ENCODE data around the gene CD58.

The CD58 gene

DNA sequence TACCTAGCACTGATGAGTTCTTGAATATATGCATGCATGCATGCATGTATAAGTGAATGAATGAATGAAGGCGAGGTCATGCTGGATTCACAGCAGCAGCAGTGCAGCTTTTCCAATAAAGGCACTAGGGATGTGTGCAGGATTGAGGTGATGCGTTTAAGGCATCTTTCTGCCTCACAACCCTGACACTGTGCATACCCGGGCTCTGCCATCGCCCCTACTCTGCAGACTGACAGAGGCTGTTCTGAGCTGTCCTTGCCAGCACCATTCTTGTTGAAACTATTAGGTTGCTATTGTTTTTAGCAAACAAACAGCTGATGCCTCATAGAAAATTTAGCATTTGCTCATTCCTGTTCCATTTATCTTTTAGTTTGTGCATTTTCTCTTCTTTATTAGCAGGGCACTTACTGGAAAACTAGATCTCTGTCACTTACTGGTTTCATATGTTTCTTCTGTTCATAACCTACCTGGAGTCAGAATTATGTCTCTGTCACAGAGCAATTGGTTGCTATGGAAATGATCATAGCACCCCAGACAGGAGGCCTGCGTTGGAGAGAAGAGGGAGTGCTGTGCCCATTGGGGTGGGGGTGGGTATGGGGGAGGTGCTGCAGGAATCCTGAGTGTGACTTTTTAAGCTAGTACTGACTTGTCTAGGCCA is 79.0 kb downstream of the CD58 start:
- DNase-seq, result no peak

DNA sequence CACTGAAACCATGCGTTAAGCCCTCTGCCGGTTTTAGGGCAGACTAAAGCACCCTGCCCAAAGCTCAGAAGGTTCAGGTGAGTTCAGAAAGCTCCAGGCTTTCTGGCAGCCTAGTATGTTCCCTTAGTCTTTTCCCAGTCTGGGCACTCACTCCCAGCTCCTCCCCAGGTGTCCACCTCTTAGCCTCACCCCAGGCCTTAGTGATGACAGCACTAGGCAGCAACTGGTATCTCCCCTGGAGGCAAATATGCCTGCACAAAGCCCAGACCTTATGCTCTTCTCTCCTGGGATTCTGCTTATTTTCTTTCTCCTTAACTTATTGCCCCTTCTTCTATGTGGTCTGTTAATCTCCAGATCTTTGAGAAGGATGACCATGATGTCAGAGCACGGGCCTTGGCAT is 80.2 kb downstream of the CD58 start:
- no peak for DNase-seq

DNA sequence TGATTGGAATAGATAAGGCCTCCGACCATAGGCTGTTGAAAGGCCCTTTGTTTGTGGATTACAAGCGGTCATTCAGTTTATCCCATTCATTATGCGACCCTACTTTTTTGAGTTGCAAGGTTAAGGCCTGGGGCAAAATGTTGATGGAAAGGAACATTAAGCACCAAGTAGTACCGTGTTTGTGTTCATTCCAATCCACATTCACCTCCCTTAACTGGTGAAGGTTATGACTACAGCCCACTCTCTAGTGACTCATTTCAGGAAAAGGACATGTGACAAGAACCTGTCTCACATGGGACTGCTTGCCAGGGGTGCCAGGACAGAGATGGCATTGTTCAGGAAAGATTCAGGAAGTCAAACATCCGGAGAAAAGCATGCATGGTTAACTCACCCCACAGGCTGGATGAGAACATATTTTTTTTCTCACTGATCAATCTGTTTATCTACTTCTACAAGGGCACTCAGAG is 81.6 kb downstream of the CD58 start:
- no peak for DNase-seq

DNA sequence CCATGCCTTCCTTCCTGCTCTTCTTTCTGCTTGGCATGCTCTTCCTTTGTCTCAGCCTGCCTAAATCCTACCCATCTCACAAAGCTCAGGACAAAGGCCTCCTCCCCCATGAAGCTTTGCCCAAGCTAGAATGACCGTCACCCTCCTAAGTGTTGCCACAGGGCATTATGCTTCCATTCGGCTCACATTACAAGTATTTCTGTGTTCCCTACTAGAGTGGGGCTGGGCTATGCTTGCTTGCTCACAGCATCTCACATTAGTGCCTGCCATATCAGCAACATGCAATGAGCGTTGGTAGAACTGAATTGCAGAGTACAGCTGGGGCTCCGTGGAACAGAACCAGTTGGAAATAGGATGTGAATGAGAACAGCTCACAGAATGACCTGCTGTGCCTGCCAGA is 82.8 kb downstream of the CD58 start:
- no peak for DNase-seq

DNA sequence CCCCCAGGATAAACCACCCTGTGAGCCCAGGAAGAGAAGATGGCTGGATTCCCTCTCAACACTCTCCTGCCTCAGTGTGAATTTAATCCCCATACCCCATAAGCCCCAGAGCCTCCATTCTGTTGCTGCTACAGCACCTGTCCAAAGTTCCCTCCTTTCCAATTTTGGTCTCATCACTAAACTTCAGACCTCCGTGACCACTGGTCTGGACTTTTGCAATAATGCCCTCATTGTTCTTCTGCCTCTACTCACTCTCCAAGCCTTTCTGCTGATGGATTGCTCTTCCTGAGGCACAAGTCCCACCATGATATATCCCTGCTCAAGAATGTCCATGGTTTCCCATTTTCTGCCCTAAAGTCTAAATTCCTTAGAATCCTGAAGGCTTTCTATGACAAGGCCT is 83.2 kb downstream of the CD58 start:
- DNase-seq, result no peak

DNA sequence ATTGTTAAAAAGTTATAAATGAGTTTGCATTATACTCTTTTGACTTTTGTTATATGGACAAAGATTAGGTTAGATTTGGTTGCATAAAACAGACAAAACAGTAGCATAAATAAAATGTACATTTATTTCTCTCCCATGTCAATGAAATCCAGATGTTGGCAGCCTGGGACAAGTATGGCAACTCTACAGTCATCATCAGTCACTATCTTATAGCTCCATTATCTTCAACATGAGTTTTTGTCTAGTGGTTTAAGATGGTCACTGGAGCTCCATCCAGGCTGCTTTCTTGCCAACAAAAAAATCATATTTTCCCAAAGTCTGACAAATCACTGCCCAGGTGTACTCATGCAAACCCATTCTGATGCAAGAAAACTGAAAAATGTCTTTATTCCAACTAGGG is 83.8 kb downstream of the CD58 start:
- DNase-seq, result no peak

DNA sequence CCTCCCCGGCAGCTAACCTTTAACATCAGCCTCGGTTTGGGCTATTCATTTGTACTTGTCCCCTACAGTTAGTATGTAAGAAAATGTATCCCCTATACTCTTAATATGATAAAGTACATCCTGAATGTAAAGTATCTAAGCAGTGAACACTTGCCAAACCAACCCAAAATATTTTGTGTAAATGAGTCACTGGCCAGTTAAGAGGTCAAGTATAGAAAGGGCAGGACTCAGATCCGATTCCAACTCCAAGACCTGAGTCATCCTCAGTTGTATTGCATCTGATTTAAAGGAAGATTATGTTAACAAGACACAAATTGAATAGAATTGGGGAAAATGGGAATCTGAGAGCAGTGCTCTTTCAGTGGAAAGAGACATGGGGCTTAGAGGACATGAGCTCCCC is 84.4 kb downstream of the CD58 start:
- DNase-seq, result no peak

DNA sequence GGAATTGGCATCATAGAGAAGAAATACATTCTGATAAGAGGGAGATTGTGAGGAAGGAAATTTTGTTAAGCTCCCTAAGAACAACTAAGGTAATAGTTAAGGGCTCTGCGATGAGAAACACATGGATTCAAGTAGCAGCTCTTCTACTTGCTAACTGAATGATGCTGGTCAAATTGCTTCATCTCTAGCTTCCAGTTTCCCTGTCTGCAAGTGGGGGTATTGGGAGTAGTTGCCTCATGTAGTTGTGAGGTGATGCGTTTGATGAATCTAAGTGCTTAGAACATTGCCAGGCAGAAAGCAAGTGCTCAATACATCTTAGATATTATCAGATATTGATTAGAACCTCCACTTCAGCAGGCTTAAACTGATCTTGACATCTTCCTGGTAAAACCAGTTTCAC is 84.8 kb downstream of the CD58 start:
- no peak for DNase-seq

DNA sequence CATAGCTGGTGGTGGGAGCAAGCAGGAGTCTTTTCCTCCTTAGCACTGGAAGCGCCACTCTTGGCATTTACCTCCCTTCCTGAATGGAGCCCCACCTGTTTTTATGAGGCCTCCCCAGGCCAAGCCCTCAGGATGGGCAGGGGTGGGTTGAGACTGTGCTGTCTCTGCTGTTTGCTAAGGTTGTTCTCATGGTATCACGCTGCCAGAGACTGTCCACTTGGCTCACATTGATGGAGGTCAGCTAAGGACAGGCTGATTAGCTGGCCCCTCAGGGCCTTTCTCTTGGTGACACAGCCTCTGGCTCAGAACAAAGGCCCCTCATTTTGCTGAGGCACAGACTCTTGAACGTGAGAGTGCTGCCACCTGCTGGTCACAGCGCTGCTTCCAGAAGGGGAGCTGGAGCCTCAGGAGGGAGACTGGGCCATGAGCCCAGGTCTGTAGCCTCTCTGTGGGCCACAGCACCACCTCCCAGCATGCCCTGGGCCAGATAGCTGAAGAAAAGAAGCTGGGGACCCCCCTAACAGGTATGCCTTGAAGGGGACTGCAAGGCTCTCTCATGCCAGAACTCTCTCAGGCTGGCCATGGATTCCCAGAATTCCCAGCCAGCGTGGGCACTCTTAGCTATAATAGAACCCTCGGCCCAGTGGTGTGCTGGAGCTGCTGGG is 85.6 kb downstream of the CD58 start:
- DNase-seq, result peak; percentile 94

DNA sequence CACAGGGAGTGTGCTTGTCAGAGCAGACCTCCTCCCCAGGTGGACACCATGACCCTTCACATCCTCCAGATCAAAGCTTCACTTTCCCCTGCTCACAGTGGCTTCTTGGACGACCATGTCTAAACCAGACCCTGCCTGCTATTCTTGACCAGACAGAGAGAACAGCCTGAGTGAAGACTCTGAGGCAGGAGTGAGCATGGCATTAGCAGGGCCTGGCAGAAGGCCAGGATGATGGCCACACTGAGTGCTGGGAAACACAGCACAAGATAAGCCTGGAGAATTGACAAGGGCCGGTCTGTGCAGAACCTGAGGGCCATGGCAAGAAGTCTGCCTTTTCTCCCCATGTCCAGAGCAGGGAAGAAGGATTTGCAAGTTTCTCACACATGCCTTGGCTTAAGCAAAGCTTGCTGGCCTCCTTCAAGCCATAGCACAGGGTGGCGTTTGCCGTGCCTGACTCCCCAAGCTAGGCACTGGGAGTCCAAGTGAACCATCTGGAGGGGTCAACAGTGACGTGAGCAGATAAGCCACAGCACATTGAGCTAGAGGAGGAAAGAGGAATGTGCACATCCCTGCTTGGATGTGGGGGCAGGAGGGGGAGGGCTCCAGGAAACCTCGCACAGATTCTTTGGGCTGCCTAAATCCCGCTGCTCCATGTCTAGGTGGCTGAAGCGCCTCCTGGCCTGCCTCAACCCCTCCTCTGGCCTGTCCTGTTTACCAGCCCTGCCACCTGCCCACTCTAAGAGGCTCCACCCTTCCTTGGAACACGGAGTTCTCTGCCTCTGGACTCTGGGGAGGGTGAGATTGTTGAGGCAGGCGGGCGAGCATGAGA is 87.1 kb downstream of the CD58 start:
- peak; percentile 84 for DNase-seq

DNA sequence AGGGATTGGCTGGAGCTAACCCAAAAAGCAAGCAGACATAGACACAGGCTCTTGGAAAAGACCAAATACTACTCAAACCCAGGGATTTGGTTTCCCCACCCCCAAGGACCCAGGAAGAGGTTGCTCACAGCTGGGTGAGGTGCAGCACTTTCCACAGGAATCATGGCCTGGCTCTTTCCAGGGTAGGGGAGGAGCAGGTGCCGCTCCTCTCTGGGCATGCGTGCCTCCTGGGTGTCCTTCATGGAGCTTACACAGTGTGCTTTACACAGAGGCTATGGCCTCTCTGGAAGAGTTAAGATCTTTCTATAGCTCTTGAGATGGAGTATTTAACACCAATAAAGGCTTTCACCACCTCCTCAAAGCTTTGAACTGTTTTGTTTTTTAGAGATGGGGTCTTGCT is 88.3 kb downstream of the CD58 start:
- DNase-seq, result no peak

DNA sequence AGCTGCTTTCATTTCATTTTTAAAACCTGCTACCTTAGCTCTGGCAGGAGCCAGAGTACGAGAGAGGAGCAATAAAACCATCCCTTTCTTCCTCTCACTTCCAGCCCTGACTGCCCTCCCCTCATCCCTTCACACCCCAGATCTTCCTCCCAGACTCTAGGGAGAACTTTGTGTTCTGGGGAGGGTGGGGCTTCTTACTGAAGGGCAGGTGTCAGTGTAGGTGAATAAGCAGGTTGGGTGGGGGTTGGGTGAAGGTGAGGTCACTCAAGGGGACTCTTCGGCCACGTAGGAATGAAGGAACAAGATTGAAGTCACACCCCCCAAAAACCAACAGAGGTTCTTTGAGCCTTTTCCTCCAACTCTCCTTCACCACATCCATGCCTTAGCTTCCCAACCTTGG is 88.9 kb downstream of the CD58 start:
- DNase-seq, result no peak

DNA sequence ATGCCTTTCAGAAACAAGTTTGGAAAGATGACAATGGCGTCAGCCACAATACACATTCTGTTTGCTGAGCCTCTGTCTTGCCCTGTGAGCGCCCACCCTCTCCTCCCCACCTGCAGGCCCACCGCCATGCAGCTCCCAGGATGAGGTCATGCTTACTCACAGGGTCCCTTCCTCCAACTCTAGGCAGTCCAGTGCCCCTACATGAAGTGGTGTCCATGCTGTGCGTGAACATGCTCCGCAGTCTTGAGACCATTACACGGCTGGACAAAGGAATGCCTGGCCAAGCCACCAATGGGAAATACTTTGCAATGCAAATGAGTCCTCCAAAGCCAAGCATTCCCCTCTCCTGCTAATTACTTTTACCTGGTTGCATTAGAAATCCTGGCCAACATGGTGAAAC is 92.2 kb downstream of the CD58 start:
- no peak for DNase-seq

DNA sequence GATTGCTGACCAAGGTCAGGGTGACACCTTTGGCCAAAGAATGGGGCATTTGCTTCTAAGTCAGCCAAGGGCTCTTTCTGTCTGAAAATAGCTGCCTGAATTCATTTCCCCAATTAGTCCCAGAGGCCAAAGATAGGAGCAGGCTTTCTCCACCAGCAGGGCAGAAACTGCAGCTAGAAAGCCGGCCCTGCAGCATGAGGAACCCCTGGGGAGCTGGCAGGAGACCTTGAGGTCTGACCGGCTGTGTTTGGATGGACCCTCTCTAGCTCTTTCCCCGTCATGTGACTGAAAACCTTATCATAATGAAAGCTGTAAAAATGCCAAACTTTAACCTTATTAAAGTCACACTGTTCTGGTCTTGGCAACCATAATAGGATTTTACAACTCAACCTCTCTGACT is 93.4 kb downstream of the CD58 start:
- DNase-seq, result no peak

DNA sequence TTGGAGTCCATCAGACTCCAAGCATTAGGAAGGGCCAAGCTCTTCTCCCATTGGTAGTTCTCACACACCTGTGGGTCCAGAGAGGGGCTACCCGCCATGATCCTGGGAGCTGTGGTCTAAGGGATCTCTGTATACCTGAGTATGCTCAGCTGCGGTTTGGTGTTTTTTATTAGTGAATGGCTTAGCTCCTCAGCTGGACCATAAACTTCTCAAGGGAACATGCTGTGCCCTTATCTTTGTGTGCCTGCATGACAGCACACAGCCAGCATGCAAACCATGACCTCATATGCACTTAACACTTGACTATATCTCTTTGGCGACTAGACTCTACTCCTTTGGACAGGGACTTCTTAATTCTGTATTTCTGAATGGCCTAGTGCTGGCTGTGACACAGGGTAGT is 94.5 kb downstream of the CD58 start:
- peak; percentile 58 for DNase-seq

DNA sequence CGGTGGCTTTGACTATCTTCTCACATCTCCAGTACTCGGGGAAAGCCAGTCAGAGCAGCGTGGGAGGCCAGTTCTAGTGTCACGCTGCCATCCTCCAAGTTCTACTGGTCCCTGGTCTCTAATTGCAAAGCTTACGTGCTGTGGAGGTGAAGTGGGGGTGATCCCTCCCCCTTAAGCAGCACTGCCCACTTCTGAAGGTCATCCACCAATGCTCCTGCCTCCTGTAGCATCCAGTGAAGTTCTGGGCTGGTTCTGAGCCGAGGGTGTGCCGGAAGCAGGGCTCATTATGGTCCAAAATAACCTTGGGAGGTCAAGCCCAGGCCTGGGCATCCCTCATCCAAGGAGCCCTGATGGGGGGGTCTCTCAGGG is 95.0 kb downstream of the CD58 start:
- no peak for DNase-seq

DNA sequence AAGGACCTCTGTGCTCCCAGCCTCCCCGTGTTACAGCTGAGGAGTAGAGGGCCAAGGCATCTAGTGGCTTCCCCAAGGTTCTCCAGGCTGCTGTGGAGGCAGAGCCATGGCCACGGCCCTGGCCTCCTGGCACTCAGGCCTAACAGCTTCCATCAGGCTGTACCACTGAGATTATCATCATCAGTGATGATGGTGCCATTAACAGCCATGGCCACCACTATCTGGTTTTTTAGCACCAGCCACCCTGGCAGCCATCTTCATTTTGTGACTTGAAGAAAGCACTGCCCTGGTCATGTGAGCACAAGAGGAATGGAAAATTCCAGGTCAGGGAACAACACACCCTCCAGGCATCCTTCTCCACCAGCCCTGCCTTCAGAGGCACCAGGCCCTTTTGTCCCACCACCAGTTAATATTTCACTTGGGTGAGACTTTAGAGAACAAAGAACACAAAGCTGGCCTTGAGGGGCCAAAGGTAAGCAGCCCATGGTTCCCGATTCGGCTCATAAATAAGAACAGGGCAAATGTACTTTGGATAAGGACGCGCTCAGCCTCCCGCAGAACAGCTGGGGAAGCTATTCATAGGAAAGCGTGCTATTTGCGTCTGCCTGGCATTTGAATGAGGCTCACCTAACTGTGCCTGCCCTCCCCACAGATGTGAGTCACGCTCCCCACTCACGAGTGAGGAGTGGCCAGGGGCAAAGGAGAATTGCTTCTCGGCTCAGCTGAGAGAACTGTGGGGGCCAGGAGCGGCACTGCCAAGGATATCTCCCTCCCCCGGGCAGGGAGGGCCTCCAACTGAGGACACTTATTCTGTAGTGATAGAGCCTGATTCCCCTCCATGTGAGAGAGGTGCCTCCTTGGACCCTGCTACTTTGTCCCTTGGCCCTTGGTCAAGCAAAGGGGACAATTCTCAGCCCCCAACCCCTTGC is 95.6 kb downstream of the CD58 start:
- DNase-seq, result no peak

DNA sequence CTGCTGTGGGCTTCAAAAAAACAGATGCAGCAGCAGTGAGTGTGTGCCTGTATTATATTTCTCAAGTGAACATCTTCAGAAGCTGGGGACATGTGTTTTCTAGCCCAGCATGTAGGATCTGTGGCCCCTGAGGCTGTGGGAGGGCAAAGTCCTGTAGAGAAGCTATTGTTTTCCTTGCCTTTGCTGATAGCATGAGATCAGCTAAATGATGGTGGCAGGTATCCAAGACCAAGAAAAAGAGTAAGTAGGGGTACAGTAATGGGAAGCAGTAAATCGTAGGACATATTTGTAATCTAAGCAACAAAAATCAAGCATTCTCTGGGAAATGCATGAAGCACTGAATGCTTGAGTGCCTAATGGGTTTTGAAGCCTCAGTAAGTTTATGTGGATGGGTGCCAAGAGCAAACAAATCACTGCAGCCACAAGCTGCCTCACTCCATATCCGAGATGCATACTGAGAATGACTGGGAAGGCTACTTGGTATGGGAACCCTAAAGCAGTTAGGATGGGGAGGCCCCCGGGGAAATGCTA is 98.3 kb downstream of the CD58 start:
- no peak for DNase-seq

DNA sequence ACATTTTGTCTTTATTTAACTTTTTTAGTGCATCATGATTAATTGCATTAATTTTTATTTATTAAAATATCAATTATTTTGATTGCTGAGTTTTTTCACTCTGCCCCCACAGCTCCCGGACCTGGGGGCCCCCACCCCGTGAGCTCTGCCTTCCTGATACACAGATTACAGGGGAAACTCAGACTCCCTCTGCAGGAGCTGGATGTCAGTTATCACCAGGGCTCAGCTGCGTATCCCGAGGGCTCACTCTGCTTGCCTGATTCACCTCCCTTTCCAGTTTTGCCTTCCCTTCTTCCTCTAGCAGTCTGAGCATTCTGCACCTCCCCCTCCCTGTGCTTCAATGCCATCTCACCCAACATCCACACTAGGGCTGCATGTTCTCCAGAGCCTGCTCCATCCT is 99.6 kb downstream of the CD58 start:
- DNase-seq, result no peak

DNA sequence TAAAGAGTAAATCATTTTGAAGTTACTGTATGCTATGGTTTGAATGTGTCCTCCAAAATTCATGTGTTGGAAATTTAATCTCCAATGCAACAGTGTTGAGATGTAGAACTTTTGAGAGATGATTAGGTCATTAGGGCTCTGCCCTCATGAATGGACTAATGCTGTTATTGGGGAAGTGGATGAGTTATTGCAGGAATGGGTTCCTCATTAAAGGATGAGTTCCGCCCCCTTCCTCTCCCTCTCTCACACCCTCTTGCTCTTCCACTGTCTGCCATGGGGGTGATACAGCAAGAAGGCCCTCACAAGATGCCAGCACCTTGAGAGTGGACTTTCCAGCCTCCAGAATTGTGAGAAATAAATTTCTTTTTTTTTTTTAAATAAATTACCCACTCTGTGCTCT is 100.2 kb downstream of the CD58 start:
- DNase-seq, result no peak

DNA sequence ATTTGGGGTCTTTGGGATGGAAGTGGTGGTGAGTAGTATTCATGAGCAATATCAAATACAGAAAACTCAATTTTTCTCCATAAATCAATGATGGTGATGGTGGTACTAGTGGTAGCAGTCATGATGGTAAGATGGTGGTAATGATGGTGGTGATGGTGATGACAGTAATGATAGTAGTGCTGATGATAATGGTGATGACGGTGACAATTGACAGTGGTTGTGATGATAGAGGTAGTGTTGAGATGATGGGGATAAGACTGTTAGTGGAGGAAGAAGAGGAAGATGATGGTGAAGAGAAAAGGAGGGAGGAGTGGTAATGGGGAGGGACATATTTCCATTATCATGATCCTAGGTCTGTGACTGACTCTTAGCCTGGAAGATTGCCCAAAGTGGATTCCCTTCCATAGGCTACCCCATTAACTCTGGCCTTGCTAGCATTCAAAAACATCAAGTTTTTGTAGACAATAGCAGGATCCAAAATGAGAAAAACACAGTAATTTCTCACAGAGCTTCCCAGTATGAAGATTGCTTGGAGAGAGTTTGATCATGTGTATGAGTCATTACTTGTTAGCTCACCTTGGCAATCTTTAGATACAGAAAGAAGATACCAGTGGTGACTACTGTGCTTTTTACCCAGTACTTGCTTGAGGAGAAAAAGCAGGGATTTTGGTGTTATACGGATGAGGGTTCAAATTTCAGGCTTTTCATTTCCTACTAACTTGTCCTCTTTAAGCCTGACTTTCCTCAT is 103.8 kb downstream of the CD58 start:
- DNase-seq, result no peak
